ENCODE data around the gene KIF21A.

GRCh38 chr12:39483597-39483996 lies 40.7 kb upstream of the KIF21A start:
- TF ChIP-seq CTCF (conservative IDR thresholded peaks at IDR 0.05 in 1 of 2, IDR thresholded peaks at IDR 0.05 in 1 of 2; ENCODE audit: extremely low read depth in 1 of 2, insufficient read depth in 1 of 2, low read depth in 1 of 2, low read length in 2 of 2): no peak
- TF ChIP-seq EZH2 (IDR thresholded peaks at IDR 0.05; ENCODE audit: borderline replicate concordance, low read length): no peak
